Measurements from ENCODE around the gene PAH. TPM values are rescaled to one million over a fixed set of nuclear protein-coding genes. Genes with fewer than 3 reads are reported as not detected.

Gene PAH
- total and polyA plus RNA-seq, 2 of the 8 experiments (the other 6 are each of a cell fraction or from before 2014, with no cell fraction given), result 3.9 to 9.0 TPM

DNA sequence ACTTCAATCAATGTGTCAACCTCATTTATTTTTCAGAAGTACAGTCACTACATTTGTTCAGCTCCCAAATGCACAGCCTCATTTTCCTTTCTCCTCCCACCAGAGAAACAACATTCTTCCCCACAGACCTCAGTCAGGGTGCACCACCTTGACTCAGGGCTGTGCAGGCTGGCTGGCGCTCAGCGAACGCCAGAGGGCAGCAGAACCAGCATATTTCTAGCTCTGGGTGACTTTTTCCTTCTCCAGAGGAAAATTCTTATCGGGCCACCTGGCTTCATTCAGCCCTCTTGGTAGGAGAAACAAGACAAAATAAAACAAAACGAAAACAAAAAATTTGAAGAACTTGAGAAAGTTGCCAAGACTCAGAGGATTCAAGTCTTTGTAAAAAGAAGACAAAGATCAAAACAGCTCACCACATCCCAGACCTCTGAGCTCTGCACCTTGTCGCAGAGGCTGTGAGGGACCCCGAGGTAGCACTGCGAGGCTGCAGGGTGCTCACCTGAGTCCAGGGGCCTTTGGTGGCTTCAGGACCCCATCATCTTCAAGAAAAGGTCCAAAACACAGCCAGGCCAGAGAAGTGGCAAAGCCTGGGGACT lies 33.7 kb downstream of the PAH start:
- 40% methylated on average over 8 of the region's 8 CpGs; no CpG with 5 or more reads in 1 of the 2 experiments for WGBS, 2 experiments (ENCODE audit: extremely low coverage in 1 of 2, insufficient coverage in 1 of 2, insufficient read length in 1 of 2, insufficient replicate concordance in 2 of 2, low coverage in 1 of 2, low lambda C conversion rate in 2 of 2, missing lambda C conversion rate in 1 of 2)
- H4K8ac ChIP-seq (ENCODE audit: extremely low read depth, insufficient read depth, low read length), result no peak overlapping the region
- H4K91ac ChIP-seq (replicated peaks; ENCODE audit: insufficient read length, low read length), result no peak overlapping the region
- no peak overlapping the region for H2BK12ac ChIP-seq (ENCODE audit: low read depth, low read length)
- no peak overlapping the region for H2BK5ac ChIP-seq (ENCODE audit: low read depth, low read length)
- no peak overlapping the region for H2BK20ac ChIP-seq (ENCODE audit: low read length)
- no peaks in the 10 kb centered on the region for H3K36me3 ChIP-seq (ENCODE audit: control insufficient read depth in 2 of 4, insufficient read depth in 4 of 4, low read length in 3 of 4)
- no peak overlapping the region for H4K5ac ChIP-seq (ENCODE audit: insufficient read length, low read depth, low read length)
- TF ChIP-seq HDAC6 (IDR thresholded peaks at IDR 0.05; ENCODE audit: low read depth, low read length) (no peak), CTCF (IDR thresholded peaks at IDR 0.05; ENCODE audit: control extremely low read depth in 1 of 3, insufficient read depth in 1 of 3, low read depth in 1 of 3, low read length in 3 of 3) (peak; percentile 80 to 91 (median 84)), RAD21 (IDR thresholded peaks at IDR 0.05 in 1 of 2, conservative IDR thresholded peaks at IDR 0.05 in 1 of 2; ENCODE audit: low read depth in 2 of 2, low read length in 2 of 2) (peak; percentile 78 to 82)
- no peak overlapping the region for H2BK120ac ChIP-seq (replicated peaks; ENCODE audit: low read depth, low read length)
- no peak overlapping the region for H3K4ac ChIP-seq (replicated peaks; ENCODE audit: insufficient read length, low read depth, low read length)
- H3K56ac ChIP-seq (replicated peaks; ENCODE audit: insufficient read length, low read depth, low read length), result no peak overlapping the region
- DNase-seq (ENCODE audit: low read depth in 1 of 2, low spot score in 2 of 2) (peak; percentile 13 to 82), FAIRE-seq (peak; percentile 24)
- no peaks in the 10 kb centered on the region; a peak in 1 of 7 replicates for H3K27me3 ChIP-seq (replicated peaks in 1 of 4; ENCODE audit: control insufficient read depth in 3 of 4, extremely low read depth in 1 of 4, insufficient read depth in 3 of 4, low read length in 3 of 4)
- ChIA-PET CTCF (ENCODE audit: partially characterized antibody) (interaction anchor here (0.5 to 3.2 kb wide), 53 partner anchors 9 to 989 kb away, joined by 3 to 56 read pairs (median 4); partner anchors contain the start of gene PAH), POLR2A (ENCODE audit: partially characterized antibody) (no interaction called here)
- no peaks in the 10 kb centered on the region for H3K79me1 ChIP-seq (ENCODE audit: low read depth, low read length)
- no peak overlapping the region; the same call in 1 of the 2 replicates for H3K18ac ChIP-seq (ENCODE audit: extremely low read depth, low read length)
- no peak overlapping the region for H3K9ac ChIP-seq (replicated peaks in 1 of 4; ENCODE audit: extremely low read depth in 1 of 4, low read depth in 3 of 4, low read length in 3 of 4)
- no peak overlapping the region for H3K4me2 ChIP-seq (ENCODE audit: insufficient read depth in 1 of 2, low read depth in 2 of 2, low read length in 2 of 2)
- no peak overlapping the region for H2AK5ac ChIP-seq (ENCODE audit: low read depth, low read length)
- no peak overlapping the region for H3K23ac ChIP-seq (ENCODE audit: insufficient read length)
- peaks cover 0 to 3% (median 0%) of the 10 kb centered on the region in 4 experiments; a peak in 3 of 7 replicates for H3K4me1 ChIP-seq (replicated peaks in 1 of 4; ENCODE audit: control insufficient read depth in 3 of 4, insufficient read depth in 4 of 4, low read length in 3 of 4)
- H3K79me2 ChIP-seq (ENCODE audit: control insufficient read depth in 1 of 2, insufficient read depth in 2 of 2, low read length in 2 of 2), result no peaks in the 10 kb centered on the region
- no peak overlapping the region for H2AFZ ChIP-seq (ENCODE audit: low read length)
- H3K9me3 ChIP-seq (ENCODE audit: insufficient read depth in 2 of 2, low read depth in 1 of 2, low read length in 1 of 2), result no peaks in the 10 kb centered on the region
- H3K14ac ChIP-seq (ENCODE audit: insufficient read length), result no peak overlapping the region
- H4K20me1 ChIP-seq (replicated peaks in 1 of 2; ENCODE audit: control insufficient read depth in 1 of 2, insufficient read depth in 2 of 2, low read length in 2 of 2), result no peaks in the 10 kb centered on the region
- H2BK15ac ChIP-seq (ENCODE audit: low read length), result 0 out of 2 replicates have a peak overlapping the region, but pooled peaks have one; percentile 54
- no peak overlapping the region for H3K4me3 ChIP-seq (ENCODE audit: extremely low read depth in 1 of 4, insufficient read depth in 2 of 4, low read depth in 3 of 4, low read length in 4 of 4)
- no peak overlapping the region for H3K27ac ChIP-seq (ENCODE audit: low read depth, low read length)
- H3K23me2 ChIP-seq (ENCODE audit: low read depth, low read length), result no peaks in the 10 kb centered on the region

All from H1 (cell line).